SK-N-SH treated with all-trans-retinoic acid at 6 μM for 48 hours (cell line): Measurements from ENCODE around the gene VSIR.
A peak's percentile ranks its signal among the peaks of the same experiment; 100 is the strongest.

Experiments
- ATAC-seq: fragments of 200-7000 bp; cut with Tn5 transposase; 3 replicates; pipeline ENCODE4 v1.9.1; 2020; ENCODE audit warnings: mild to moderate bottlenecking, moderate library complexity
- ARNTL ChIP-seq: fragments of 450-650 bp; formaldehyde crosslinking; IDR thresholded peaks from 2 replicates; pipeline ENCODE4 v1.5.0; 2020; ENCODE audit warnings: low read depth, mild to moderate bottlenecking, moderate library complexity, borderline replicate concordance
- BACH2 ChIP-seq: fragments of 250-450 bp; sonication (Bioruptor Pico); IDR thresholded peaks from 2 replicates; pipeline ENCODE4 v1.9.0; 2021; ENCODE audit warnings: mild to moderate bottlenecking, borderline replicate concordance
- CSDC2 ChIP-seq: fragments of 250-450 bp; sonication (Bioruptor Pico); IDR thresholded peaks from 2 replicates; pipeline ENCODE4 v1.5.0; 2020; ENCODE audit warnings: mild to moderate bottlenecking, moderate library complexity
- ESRRG ChIP-seq: fragments of 250-450 bp; sonication (Bioruptor Pico); IDR thresholded peaks from 2 replicates; pipeline ENCODE4 v1.6.1; 2021; ENCODE audit warnings: mild to moderate bottlenecking
- GLIS3 ChIP-seq: fragments of 250-450 bp; sonication (Bioruptor Pico); IDR thresholded peaks from 2 replicates; pipeline ENCODE4 v1.5.0; 2020; ENCODE audit warnings: mild to moderate bottlenecking, moderate library complexity
- PPARA ChIP-seq: fragments of 250-450 bp; sonication (Bioruptor Pico); IDR thresholded peaks from 2 replicates; pipeline ENCODE4 v1.5.0; 2020; ENCODE audit warnings: mild to moderate bottlenecking, borderline replicate concordance
- RARB ChIP-seq: fragments of 250-450 bp; sonication (Bioruptor Pico); IDR thresholded peaks from 2 replicates; pipeline ENCODE4 v1.8.0; 2021; ENCODE audit warnings: mild to moderate bottlenecking, moderate library complexity
- SNAI2 ChIP-seq: fragments of 250-450 bp; sonication (Bioruptor Pico); IDR thresholded peaks from 2 replicates; pipeline ENCODE4 v1.5.0; 2020; ENCODE audit warnings: mild to moderate bottlenecking, moderate library complexity
- TCF4 ChIP-seq: fragments of 250-450 bp; sonication (Bioruptor Pico); IDR thresholded peaks from 2 replicates; pipeline ENCODE4 v1.8.0; 2021; ENCODE audit warnings: mild to moderate bottlenecking, moderate library complexity, borderline replicate concordance
- ZC3H10 ChIP-seq: fragments of 250-450 bp; sonication (Bioruptor Pico); IDR thresholded peaks from 2 replicates; pipeline ENCODE4 v1.5.1; 2021; ENCODE audit warnings: mild to moderate bottlenecking, moderate library complexity
- ZFP3 ChIP-seq: fragments of 250-450 bp; sonication (Bioruptor Pico); IDR thresholded peaks from 2 replicates; pipeline ENCODE4 v1.5.0; 2020; ENCODE audit warnings: mild to moderate bottlenecking, moderate library complexity
- ZFP30 ChIP-seq: fragments of 450-650 bp; formaldehyde crosslinking; IDR thresholded peaks from 2 replicates; pipeline ENCODE4 v1.5.0; 2022; ENCODE audit warnings: mild to moderate bottlenecking, moderate library complexity
- ZNF565 ChIP-seq: fragments of 450-650 bp; formaldehyde crosslinking; conservative IDR thresholded peaks from 2 replicates; pipeline ENCODE4 v1.5.0; 2020; ENCODE audit warnings: low read depth, mild to moderate bottlenecking, moderate library complexity
- ZNF70 ChIP-seq: fragments of 450-650 bp; formaldehyde crosslinking; IDR thresholded peaks from 2 replicates; pipeline ENCODE4 v1.5.0; 2020; ENCODE audit warnings: mild to moderate bottlenecking, moderate library complexity
- ZNF8 ChIP-seq: fragments of 450-650 bp; formaldehyde crosslinking; IDR thresholded peaks from 2 replicates; pipeline ENCODE4 v1.5.0; 2020; ENCODE audit warnings: mild to moderate bottlenecking, moderate library complexity
- TF ChIP-seq, protein P1 (sequence below): fragments of 250-450 bp; sonication (Bioruptor Pico); IDR thresholded peaks from 2 replicates; pipeline ENCODE4 v1.8.0; 2021; ENCODE audit warnings: low read depth, mild to moderate bottlenecking, moderate library complexity, borderline replicate concordance
- TF ChIP-seq, protein P2 (sequence below): fragments of 250-450 bp; sonication (Bioruptor Pico); IDR thresholded peaks from 2 replicates; pipeline ENCODE4 v1.5.1; 2021; ENCODE audit warnings: mild to moderate bottlenecking, moderate library complexity
- TF ChIP-seq, protein P3 (sequence below): fragments of 250-450 bp; sonication (Bioruptor Pico); IDR thresholded peaks from 2 replicates; pipeline ENCODE4 v1.5.1; 2020; ENCODE audit warnings: low read depth, mild to moderate bottlenecking, moderate library complexity
- TF ChIP-seq, protein P4 (sequence below): fragments of 250-450 bp; sonication (Bioruptor Pico); IDR thresholded peaks from 2 replicates; pipeline ENCODE4 v1.5.0; 2020; ENCODE audit warnings: mild to moderate bottlenecking, moderate library complexity
- TF ChIP-seq, protein P5 (sequence below): fragments of 250-450 bp; sonication (Bioruptor Pico); IDR thresholded peaks from 2 replicates; pipeline ENCODE4 v1.8.0; 2020; ENCODE audit warnings: mild to moderate bottlenecking, moderate library complexity, borderline replicate concordance

The VSIR gene

DNA sequence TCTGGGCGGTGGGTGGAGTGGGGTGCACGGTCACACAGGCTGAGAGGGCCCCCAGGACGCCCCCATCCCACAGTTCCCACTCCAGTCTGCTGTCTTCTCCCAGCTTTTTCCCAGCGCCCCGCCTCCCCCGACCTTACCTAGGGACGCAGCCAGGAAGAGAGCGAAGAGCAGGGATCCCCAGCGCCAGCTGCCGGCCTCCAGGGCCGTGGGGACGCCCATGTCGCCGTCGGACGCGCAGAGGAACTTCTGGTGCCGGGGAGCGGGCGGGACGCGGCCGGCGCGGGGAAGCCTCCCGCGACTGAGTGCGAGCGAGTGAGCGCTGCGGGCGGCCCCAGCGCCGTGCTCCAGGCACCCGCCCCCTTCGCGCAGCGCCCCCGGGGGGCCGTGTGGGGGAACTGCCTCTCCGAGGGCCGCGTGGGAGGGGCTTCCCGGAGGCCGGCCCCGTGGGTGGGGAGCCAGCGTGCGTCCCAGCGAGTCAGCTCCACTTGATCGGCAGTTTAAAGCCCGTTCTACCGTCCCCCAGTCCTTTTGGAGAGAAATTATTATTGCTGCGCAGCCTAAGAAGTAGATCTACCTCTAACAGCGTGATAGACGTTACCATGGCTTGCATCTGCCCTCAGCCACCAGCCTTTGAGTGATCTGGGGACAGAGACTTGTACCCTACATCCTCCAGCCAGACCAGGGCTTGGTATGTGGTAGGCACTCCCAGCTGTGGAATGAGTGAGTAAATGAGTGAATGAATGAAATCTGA is at the start of gene VSIR:
Gene VSIR, minus strand, starts transcription at position 300 of the 751 bp plus-strand sequence. Its CDS starts 81 bp downstream, at position 219.
- TF ChIP-seq, protein P1, sequence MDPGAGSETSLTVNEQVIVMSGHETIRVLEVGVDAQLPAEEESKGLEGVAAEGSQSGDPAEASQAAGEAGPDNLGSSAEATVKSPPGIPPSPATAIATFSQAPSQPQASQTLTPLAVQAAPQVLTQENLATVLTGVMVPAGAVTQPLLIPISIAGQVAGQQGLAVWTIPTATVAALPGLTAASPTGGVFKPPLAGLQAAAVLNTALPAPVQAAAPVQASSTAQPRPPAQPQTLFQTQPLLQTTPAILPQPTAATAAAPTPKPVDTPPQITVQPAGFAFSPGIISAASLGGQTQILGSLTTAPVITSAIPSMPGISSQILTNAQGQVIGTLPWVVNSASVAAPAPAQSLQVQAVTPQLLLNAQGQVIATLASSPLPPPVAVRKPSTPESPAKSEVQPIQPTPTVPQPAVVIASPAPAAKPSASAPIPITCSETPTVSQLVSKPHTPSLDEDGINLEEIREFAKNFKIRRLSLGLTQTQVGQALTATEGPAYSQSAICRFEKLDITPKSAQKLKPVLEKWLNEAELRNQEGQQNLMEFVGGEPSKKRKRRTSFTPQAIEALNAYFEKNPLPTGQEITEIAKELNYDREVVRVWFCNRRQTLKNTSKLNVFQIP (CRISPR knock-in tag) = no peak
- TF ChIP-seq, protein P2, sequence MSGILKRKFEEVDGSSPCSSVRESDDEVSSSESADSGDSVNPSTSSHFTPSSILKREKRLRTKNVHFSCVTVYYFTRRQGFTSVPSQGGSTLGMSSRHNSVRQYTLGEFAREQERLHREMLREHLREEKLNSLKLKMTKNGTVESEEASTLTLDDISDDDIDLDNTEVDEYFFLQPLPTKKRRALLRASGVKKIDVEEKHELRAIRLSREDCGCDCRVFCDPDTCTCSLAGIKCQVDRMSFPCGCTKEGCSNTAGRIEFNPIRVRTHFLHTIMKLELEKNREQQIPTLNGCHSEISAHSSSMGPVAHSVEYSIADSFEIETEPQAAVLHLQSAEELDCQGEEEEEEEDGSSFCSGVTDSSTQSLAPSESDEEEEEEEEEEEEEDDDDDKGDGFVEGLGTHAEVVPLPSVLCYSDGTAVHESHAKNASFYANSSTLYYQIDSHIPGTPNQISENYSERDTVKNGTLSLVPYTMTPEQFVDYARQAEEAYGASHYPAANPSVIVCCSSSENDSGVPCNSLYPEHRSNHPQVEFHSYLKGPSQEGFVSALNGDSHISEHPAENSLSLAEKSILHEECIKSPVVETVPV (CRISPR knock-in tag) = no peak
- TF ChIP-seq, protein P3, sequence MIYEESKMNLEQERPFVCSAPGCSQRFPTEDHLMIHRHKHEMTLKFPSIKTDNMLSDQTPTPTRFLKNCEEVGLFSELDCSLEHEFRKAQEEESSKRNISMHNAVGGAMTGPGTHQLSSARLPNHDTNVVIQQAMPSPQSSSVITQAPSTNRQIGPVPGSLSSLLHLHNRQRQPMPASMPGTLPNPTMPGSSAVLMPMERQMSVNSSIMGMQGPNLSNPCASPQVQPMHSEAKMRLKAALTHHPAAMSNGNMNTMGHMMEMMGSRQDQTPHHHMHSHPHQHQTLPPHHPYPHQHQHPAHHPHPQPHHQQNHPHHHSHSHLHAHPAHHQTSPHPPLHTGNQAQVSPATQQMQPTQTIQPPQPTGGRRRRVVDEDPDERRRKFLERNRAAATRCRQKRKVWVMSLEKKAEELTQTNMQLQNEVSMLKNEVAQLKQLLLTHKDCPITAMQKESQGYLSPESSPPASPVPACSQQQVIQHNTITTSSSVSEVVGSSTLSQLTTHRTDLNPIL (CRISPR knock-in tag) = no peak
- TF ChIP-seq ZC3H10 (CRISPR knock-in tag) (no peak), CSDC2 (CRISPR knock-in tag) (no peak), RARB (CRISPR knock-in tag) (no peak), GLIS3 (CRISPR knock-in tag) (no peak), ESRRG (CRISPR knock-in tag) (no peak), ZFP30 (CRISPR knock-in tag) (no peak), ARNTL (CRISPR knock-in tag) (no peak), TCF4 (CRISPR knock-in tag) (no peak), ZNF565 (no peak), ZNF8 (CRISPR knock-in tag) (no peak), PPARA (no peak), ZNF70 (CRISPR knock-in tag) (no peak)
- ATAC-seq = peak; percentile 90

DNA sequence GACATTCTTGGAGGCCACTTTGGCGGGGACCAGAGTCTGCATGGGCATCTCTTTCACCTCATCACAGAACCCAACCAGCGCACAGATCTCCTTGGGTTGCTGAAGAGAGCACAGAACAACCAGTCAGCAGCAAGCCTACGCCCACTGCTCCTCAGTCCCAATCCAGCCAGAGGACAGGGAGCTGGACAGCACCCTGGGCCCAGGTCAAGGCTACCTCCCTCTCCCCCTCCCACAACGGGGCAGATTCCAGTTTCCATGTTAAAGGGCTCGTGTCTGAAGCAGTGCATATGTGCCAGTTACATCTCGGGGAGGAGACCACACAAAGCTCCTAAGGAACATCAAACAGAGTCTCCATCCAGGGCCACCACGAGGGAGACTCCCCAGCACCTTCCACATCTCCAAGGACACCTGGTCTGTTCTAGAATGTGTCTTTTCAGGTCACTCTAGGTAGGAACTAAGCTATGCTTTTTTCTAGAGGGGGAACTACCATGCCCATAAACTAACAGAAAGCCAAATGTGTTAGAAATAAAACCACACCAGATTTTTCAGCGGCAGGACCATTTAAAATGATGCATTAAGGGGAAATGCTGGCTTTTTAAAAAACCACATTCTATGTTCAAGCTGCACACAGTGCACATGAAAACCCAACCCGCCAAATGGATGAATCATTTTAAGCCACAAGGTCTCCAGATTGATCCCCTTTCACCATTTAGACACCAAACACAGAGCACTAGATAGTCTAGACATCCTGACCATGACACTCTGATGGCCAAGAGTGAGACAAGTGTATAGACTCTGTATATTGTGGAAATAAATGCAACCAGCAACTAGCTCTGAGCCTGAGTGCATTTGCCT is 48.8 kb upstream of the VSIR start:
- no peak for ATAC-seq

More for the DNA sequence above, 48.8 kb upstream of the VSIR start:
- TF ChIP-seq ESRRG (CRISPR knock-in tag) = no peak
- TF ChIP-seq GLIS3 (CRISPR knock-in tag) = no peak
- TF ChIP-seq, protein P4, sequence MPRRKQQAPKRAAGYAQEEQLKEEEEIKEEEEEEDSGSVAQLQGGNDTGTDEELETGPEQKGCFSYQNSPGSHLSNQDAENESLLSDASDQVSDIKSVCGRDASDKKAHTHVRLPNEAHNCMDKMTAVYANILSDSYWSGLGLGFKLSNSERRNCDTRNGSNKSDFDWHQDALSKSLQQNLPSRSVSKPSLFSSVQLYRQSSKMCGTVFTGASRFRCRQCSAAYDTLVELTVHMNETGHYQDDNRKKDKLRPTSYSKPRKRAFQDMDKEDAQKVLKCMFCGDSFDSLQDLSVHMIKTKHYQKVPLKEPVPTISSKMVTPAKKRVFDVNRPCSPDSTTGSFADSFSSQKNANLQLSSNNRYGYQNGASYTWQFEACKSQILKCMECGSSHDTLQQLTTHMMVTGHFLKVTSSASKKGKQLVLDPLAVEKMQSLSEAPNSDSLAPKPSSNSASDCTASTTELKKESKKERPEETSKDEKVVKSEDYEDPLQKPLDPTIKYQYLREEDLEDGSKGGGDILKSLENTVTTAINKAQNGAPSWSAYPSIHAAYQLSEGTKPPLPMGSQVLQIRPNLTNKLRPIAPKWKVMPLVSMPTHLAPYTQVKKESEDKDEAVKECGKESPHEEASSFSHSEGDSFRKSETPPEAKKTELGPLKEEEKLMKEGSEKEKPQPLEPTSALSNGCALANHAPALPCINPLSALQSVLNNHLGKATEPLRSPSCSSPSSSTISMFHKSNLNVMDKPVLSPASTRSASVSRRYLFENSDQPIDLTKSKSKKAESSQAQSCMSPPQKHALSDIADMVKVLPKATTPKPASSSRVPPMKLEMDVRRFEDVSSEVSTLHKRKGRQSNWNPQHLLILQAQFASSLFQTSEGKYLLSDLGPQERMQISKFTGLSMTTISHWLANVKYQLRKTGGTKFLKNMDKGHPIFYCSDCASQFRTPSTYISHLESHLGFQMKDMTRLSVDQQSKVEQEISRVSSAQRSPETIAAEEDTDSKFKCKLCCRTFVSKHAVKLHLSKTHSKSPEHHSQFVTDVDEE (CRISPR knock-in tag) = no peak
- TF ChIP-seq ZFP30 (CRISPR knock-in tag) = no peak
- TF ChIP-seq ARNTL (CRISPR knock-in tag) = no peak
- no peak for TF ChIP-seq BACH2 (CRISPR knock-in tag)
- TF ChIP-seq ZFP3 = no peak
- TF ChIP-seq, protein P5, sequence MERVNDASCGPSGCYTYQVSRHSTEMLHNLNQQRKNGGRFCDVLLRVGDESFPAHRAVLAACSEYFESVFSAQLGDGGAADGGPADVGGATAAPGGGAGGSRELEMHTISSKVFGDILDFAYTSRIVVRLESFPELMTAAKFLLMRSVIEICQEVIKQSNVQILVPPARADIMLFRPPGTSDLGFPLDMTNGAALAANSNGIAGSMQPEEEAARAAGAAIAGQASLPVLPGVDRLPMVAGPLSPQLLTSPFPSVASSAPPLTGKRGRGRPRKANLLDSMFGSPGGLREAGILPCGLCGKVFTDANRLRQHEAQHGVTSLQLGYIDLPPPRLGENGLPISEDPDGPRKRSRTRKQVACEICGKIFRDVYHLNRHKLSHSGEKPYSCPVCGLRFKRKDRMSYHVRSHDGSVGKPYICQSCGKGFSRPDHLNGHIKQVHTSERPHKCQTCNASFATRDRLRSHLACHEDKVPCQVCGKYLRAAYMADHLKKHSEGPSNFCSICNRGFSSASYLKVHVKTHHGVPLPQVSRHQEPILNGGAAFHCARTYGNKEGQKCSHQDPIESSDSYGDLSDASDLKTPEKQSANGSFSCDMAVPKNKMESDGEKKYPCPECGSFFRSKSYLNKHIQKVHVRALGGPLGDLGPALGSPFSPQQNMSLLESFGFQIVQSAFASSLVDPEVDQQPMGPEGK (CRISPR knock-in tag) = no peak
- no peak for TF ChIP-seq ZNF70 (CRISPR knock-in tag)
- no peak for TF ChIP-seq ZNF565
- TF ChIP-seq, protein P2 (CRISPR knock-in tag) = no peak
- no peak for TF ChIP-seq PPARA
- TF ChIP-seq SNAI2 (CRISPR knock-in tag) = no peak
- TF ChIP-seq ZC3H10 (CRISPR knock-in tag) = no peak
